ENCODE results near the gene AKAP6.

AKAP6 gene

GRCh38 chr14:32366256-32366879, 37.3 kb downstream of the AKAP6 start:
- Histone ChIP-seq H3K9me3 (ENCODE audit: control insufficient read depth, insufficient read depth, low read length) (no peaks in the 10 kb centered on the region), H3K4me2 (ENCODE audit: low read length) (no peak overlapping the region), H3K27me3 (ENCODE audit: control insufficient read depth, low read length) (no peaks in the 10 kb centered on the region), H3F3A (ENCODE audit: control insufficient read depth, insufficient read depth) (no peaks in the 10 kb centered on the region), H3K79me2 (ENCODE audit: control insufficient read depth, low read length) (no peaks in the 10 kb centered on the region), H3K27ac (ENCODE audit: low read depth, low read length) (no peak overlapping the region), H3K4me3 (ENCODE audit: low read length) (no peak overlapping the region), H4K20me1 (ENCODE audit: control insufficient read depth, insufficient read depth, low read depth, low read length) (no peaks in the 10 kb centered on the region), H3K9me2 (replicated peaks; ENCODE audit: control insufficient read depth, low read length) (no peaks in the 10 kb centered on the region), H3K4me1 (ENCODE audit: control insufficient read depth, low read length) (no peaks in the 10 kb centered on the region), H3K36me3 (ENCODE audit: control insufficient read depth, low read length) (no peaks in the 10 kb centered on the region)
- TF ChIP-seq EZH2phosphoT487 (IDR thresholded peaks at IDR 0.05; ENCODE audit: borderline replicate concordance, low read length): no peak
- TF ChIP-seq, protein P1, sequence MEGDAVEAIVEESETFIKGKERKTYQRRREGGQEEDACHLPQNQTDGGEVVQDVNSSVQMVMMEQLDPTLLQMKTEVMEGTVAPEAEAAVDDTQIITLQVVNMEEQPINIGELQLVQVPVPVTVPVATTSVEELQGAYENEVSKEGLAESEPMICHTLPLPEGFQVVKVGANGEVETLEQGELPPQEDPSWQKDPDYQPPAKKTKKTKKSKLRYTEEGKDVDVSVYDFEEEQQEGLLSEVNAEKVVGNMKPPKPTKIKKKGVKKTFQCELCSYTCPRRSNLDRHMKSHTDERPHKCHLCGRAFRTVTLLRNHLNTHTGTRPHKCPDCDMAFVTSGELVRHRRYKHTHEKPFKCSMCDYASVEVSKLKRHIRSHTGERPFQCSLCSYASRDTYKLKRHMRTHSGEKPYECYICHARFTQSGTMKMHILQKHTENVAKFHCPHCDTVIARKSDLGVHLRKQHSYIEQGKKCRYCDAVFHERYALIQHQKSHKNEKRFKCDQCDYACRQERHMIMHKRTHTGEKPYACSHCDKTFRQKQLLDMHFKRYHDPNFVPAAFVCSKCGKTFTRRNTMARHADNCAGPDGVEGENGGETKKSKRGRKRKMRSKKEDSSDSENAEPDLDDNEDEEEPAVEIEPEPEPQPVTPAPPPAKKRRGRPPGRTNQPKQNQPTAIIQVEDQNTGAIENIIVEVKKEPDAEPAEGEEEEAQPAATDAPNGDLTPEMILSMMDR (IDR thresholded peaks at IDR 0.05; ENCODE audit: low read depth, low read length, poor library complexity, severe bottlenecking): no peak

DNA sequence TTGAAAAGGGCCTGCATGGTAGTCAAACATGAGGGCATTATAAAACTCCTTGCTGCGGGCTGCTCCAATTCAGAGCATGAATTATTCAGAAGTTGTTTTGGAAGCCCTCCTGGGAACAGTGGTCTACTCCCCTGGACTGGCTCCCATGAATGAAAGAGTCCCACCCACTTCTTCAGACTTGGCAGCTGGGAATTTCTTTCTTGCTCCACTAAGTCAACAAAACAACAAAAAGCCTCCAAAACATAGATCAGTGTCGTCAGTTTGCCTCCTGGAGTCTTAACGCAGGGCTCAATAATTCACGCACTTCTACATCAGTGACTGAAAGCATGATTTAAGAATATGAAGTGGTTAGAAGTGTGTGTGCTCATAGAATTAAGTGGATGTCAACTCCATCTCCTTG, 37.9 kb downstream of the AKAP6 start:
- H3K27me3 ChIP-seq (ENCODE audit: control insufficient read depth, low read length): no peaks in the 10 kb centered on the region

GRCh38 chr14:32367516-32367915, 38.4 kb downstream of the AKAP6 start:
- no peaks in the 10 kb centered on the region for H3K9me2 ChIP-seq (replicated peaks; ENCODE audit: control insufficient read depth, low read length)
- H3K9me3 ChIP-seq (ENCODE audit: control insufficient read depth, insufficient read depth, low read length): no peaks in the 10 kb centered on the region
- no peak overlapping the region for H3K4me2 ChIP-seq (ENCODE audit: low read length)
- H3K4me1 ChIP-seq (ENCODE audit: control insufficient read depth, low read length): no peaks in the 10 kb centered on the region
- no peaks in the 10 kb centered on the region for H3K79me2 ChIP-seq (ENCODE audit: control insufficient read depth, low read length)
- H3K27me3 ChIP-seq (ENCODE audit: control insufficient read depth, low read length): no peaks in the 10 kb centered on the region
- H4K20me1 ChIP-seq (ENCODE audit: control insufficient read depth, insufficient read depth, low read depth, low read length): no peaks in the 10 kb centered on the region
- H3K4me3 ChIP-seq (ENCODE audit: low read length): no peak overlapping the region
- H3K36me3 ChIP-seq (ENCODE audit: control insufficient read depth, low read length): no peaks in the 10 kb centered on the region
- H3K27ac ChIP-seq (ENCODE audit: low read depth, low read length): no peak overlapping the region
- H3F3A ChIP-seq (ENCODE audit: control insufficient read depth, insufficient read depth): no peaks in the 10 kb centered on the region
- no peak for TF ChIP-seq EZH2phosphoT487 (IDR thresholded peaks at IDR 0.05; ENCODE audit: borderline replicate concordance, low read length)
- TF ChIP-seq, protein P1 (IDR thresholded peaks at IDR 0.05; ENCODE audit: low read depth, low read length, poor library complexity, severe bottlenecking): no peak

More for the DNA sequence above, 37.9 kb downstream of the AKAP6 start:
- Histone ChIP-seq H3K4me3 (ENCODE audit: low read length) (no peak overlapping the region), H3K9me3 (ENCODE audit: control insufficient read depth, insufficient read depth, low read length) (no peaks in the 10 kb centered on the region), H3F3A (ENCODE audit: control insufficient read depth, insufficient read depth) (no peaks in the 10 kb centered on the region), H3K27ac (ENCODE audit: low read depth, low read length) (no peak overlapping the region), H3K4me1 (ENCODE audit: control insufficient read depth, low read length) (no peaks in the 10 kb centered on the region), H3K36me3 (ENCODE audit: control insufficient read depth, low read length) (no peaks in the 10 kb centered on the region), H3K79me2 (ENCODE audit: control insufficient read depth, low read length) (no peaks in the 10 kb centered on the region), H3K4me2 (ENCODE audit: low read length) (no peak overlapping the region), H3K9me2 (replicated peaks; ENCODE audit: control insufficient read depth, low read length) (no peaks in the 10 kb centered on the region), H4K20me1 (ENCODE audit: control insufficient read depth, insufficient read depth, low read depth, low read length) (no peaks in the 10 kb centered on the region)
- TF ChIP-seq EZH2phosphoT487 (IDR thresholded peaks at IDR 0.05; ENCODE audit: borderline replicate concordance, low read length): no peak
- TF ChIP-seq, protein P1 (IDR thresholded peaks at IDR 0.05; ENCODE audit: low read depth, low read length, poor library complexity, severe bottlenecking): no peak
